GM19238 (cell line): ENCODE measurements around the gene ISG15.
"Not testable (repeated sequence)": the region's sequence is repeated elsewhere in the genome, so short reads cannot be mapped to it uniquely, and the experiment has no call there.

Experiments used
- DNase-seq: peaks from one replicate; pipeline ENCODE4 v3.0.0; 2011; ENCODE audit warnings: low spot score; ENCODE audit not compliant: insufficient read length

Gene ISG15

GRCh38 chr1:994546-994945, 18.8 kb upstream of the ISG15 start:
- not testable (repeated sequence) for DNase-seq

- DNase-seq: no peak
Measured at GRCh38 chr1:995665-996633, 17.3 kb upstream of the ISG15 start.

GRCh38 chr1:996851-997712, 16.2 kb upstream of the ISG15 start:
- no peak for DNase-seq

- DNase-seq: no peak
Measured at GRCh38 chr1:997713-997992, 15.6 kb upstream of the ISG15 start.

GRCh38 chr1:997993-998744, 15.1 kb upstream of the ISG15 start:
- peak; percentile 5 for DNase-seq

- peak; percentile 7 for DNase-seq
Measured at GRCh38 chr1:998745-998994, 14.6 kb upstream of the ISG15 start.

- DNase-seq: peak; percentile 23
Measured at GRCh38 chr1:998995-999724, 14.1 kb upstream of the ISG15 start.

GRCh38 chr1:999725-1000356, 13.5 kb upstream of the ISG15 start, which contains the start of gene HES4:
TSS of gene HES4 (minus strand) at chr1:1000097. CDS start at chr1:999973, 124 bp downstream.
- DNase-seq: no peak

- peak; percentile 83 for DNase-seq
Measured at GRCh38 chr1:1000357-1001056, 12.8 kb upstream of the ISG15 start.

GRCh38 chr1:1001057-1001783, 12.1 kb upstream of the ISG15 start:
- DNase-seq: no peak

- no peak for DNase-seq
Measured at GRCh38 chr1:1003618-1004419, 9.5 kb upstream of the ISG15 start.

GRCh38 chr1:1004420-1004779, 8.9 kb upstream of the ISG15 start:
- no peak for DNase-seq

- no peak for DNase-seq
Measured at GRCh38 chr1:1004780-1005697, 8.3 kb upstream of the ISG15 start.

- no peak for DNase-seq
Measured at GRCh38 chr1:1005774-1006304, 7.5 kb upstream of the ISG15 start.

GRCh38 chr1:1006305-1007159, 6.8 kb upstream of the ISG15 start:
- DNase-seq: no peak

- not testable (repeated sequence) for DNase-seq
Measured at GRCh38 chr1:1010131-1010530, 3.2 kb upstream of the ISG15 start.
